SK-N-SH treated with all-trans-retinoic acid at 6 μM for 48 hours (cell line): ENCODE data around the gene CFAP70.

Experiments
- ATAC-seq: fragments of 200-7000 bp; cut with Tn5 transposase; 3 replicates; pipeline ENCODE4 v1.9.1; 2020; ENCODE audit warnings: mild to moderate bottlenecking, moderate library complexity
- ARNTL ChIP-seq: fragments of 450-650 bp; formaldehyde crosslinking; IDR thresholded peaks from 2 replicates; pipeline ENCODE4 v1.5.0; 2020; ENCODE audit warnings: low read depth, mild to moderate bottlenecking, moderate library complexity, borderline replicate concordance
- BACH2 ChIP-seq: fragments of 250-450 bp; sonication (Bioruptor Pico); IDR thresholded peaks from 2 replicates; pipeline ENCODE4 v1.9.0; 2021; ENCODE audit warnings: mild to moderate bottlenecking, borderline replicate concordance
- CSDC2 ChIP-seq: fragments of 250-450 bp; sonication (Bioruptor Pico); IDR thresholded peaks from 2 replicates; pipeline ENCODE4 v1.5.0; 2020; ENCODE audit warnings: mild to moderate bottlenecking, moderate library complexity
- GLIS3 ChIP-seq: fragments of 250-450 bp; sonication (Bioruptor Pico); IDR thresholded peaks from 2 replicates; pipeline ENCODE4 v1.5.0; 2020; ENCODE audit warnings: mild to moderate bottlenecking, moderate library complexity
- OSR1 ChIP-seq: fragments of 250-450 bp; sonication (Bioruptor Pico); IDR thresholded peaks from 2 replicates; pipeline ENCODE4 v1.8.0; 2022; ENCODE audit warnings: moderate library complexity, mild to moderate bottlenecking, inconsistent platforms
- PPARA ChIP-seq: fragments of 250-450 bp; sonication (Bioruptor Pico); IDR thresholded peaks from 2 replicates; pipeline ENCODE4 v1.5.0; 2020; ENCODE audit warnings: mild to moderate bottlenecking, borderline replicate concordance
- RARB ChIP-seq: fragments of 250-450 bp; sonication (Bioruptor Pico); IDR thresholded peaks from 2 replicates; pipeline ENCODE4 v1.8.0; 2021; ENCODE audit warnings: mild to moderate bottlenecking, moderate library complexity
- SNAI2 ChIP-seq: fragments of 250-450 bp; sonication (Bioruptor Pico); IDR thresholded peaks from 2 replicates; pipeline ENCODE4 v1.5.0; 2020; ENCODE audit warnings: mild to moderate bottlenecking, moderate library complexity
- TCF4 ChIP-seq: fragments of 250-450 bp; sonication (Bioruptor Pico); IDR thresholded peaks from 2 replicates; pipeline ENCODE4 v1.8.0; 2021; ENCODE audit warnings: mild to moderate bottlenecking, moderate library complexity, borderline replicate concordance
- TOX ChIP-seq: fragments of 250-450 bp; sonication (Bioruptor Pico); IDR thresholded peaks from 2 replicates; pipeline ENCODE4 v1.8.0; 2021; ENCODE audit warnings: mild to moderate bottlenecking, moderate library complexity, borderline replicate concordance
- ZC3H10 ChIP-seq: fragments of 250-450 bp; sonication (Bioruptor Pico); IDR thresholded peaks from 2 replicates; pipeline ENCODE4 v1.5.1; 2021; ENCODE audit warnings: mild to moderate bottlenecking, moderate library complexity
- ZFP3 ChIP-seq: fragments of 250-450 bp; sonication (Bioruptor Pico); IDR thresholded peaks from 2 replicates; pipeline ENCODE4 v1.5.0; 2020; ENCODE audit warnings: mild to moderate bottlenecking, moderate library complexity
- ZFP30 ChIP-seq: fragments of 450-650 bp; formaldehyde crosslinking; IDR thresholded peaks from 2 replicates; pipeline ENCODE4 v1.5.0; 2022; ENCODE audit warnings: mild to moderate bottlenecking, moderate library complexity
- ZNF565 ChIP-seq: fragments of 450-650 bp; formaldehyde crosslinking; conservative IDR thresholded peaks from 2 replicates; pipeline ENCODE4 v1.5.0; 2020; ENCODE audit warnings: low read depth, mild to moderate bottlenecking, moderate library complexity
- ZNF8 ChIP-seq: fragments of 450-650 bp; formaldehyde crosslinking; IDR thresholded peaks from 2 replicates; pipeline ENCODE4 v1.5.0; 2020; ENCODE audit warnings: mild to moderate bottlenecking, moderate library complexity
- TF ChIP-seq, protein P1 (sequence below): fragments of 250-450 bp; sonication (Bioruptor Pico); IDR thresholded peaks from 2 replicates; pipeline ENCODE4 v1.5.1; 2021; ENCODE audit warnings: mild to moderate bottlenecking, moderate library complexity
- TF ChIP-seq, protein P2 (sequence below): fragments of 250-450 bp; sonication (Bioruptor Pico); IDR thresholded peaks from 2 replicates; pipeline ENCODE4 v1.8.0; 2021; ENCODE audit warnings: low read depth, mild to moderate bottlenecking, moderate library complexity, borderline replicate concordance
- TF ChIP-seq, protein P3 (sequence below): fragments of 250-450 bp; sonication (Bioruptor Pico); IDR thresholded peaks from 2 replicates; pipeline ENCODE4 v1.5.0; 2020; ENCODE audit warnings: mild to moderate bottlenecking, moderate library complexity
- TF ChIP-seq, protein P4 (sequence below): fragments of 250-450 bp; sonication (Bioruptor Pico); IDR thresholded peaks from 2 replicates; pipeline ENCODE4 v1.5.1; 2020; ENCODE audit warnings: low read depth, mild to moderate bottlenecking, moderate library complexity

CFAP70 gene

DNA sequence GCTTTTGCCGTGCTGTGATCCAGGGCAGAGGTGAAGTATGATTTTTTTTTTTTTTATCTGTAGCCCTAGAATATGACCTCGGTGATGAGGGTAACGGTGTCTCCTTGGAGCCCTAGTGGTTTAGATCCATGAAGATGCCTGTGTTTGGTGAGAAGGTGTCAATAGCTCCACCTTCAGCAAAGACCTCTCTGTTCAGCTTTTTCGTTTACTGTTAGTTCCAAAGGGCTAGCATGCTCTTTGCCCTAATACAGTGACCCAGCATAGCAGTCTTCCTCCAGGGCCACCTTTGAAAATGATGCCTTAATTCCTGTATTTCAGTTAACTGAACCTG, 105.5 kb downstream of the CFAP70 start:
- TF ChIP-seq ZC3H10 (CRISPR knock-in tag): no peak
- TF ChIP-seq BACH2 (CRISPR knock-in tag): no peak
- TF ChIP-seq ZNF8 (CRISPR knock-in tag): no peak
- TF ChIP-seq SNAI2 (CRISPR knock-in tag): no peak
- TF ChIP-seq GLIS3 (CRISPR knock-in tag): no peak
- TF ChIP-seq OSR1: no peak
- TF ChIP-seq, protein P1, sequence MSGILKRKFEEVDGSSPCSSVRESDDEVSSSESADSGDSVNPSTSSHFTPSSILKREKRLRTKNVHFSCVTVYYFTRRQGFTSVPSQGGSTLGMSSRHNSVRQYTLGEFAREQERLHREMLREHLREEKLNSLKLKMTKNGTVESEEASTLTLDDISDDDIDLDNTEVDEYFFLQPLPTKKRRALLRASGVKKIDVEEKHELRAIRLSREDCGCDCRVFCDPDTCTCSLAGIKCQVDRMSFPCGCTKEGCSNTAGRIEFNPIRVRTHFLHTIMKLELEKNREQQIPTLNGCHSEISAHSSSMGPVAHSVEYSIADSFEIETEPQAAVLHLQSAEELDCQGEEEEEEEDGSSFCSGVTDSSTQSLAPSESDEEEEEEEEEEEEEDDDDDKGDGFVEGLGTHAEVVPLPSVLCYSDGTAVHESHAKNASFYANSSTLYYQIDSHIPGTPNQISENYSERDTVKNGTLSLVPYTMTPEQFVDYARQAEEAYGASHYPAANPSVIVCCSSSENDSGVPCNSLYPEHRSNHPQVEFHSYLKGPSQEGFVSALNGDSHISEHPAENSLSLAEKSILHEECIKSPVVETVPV (CRISPR knock-in tag): no peak
- TF ChIP-seq, protein P2, sequence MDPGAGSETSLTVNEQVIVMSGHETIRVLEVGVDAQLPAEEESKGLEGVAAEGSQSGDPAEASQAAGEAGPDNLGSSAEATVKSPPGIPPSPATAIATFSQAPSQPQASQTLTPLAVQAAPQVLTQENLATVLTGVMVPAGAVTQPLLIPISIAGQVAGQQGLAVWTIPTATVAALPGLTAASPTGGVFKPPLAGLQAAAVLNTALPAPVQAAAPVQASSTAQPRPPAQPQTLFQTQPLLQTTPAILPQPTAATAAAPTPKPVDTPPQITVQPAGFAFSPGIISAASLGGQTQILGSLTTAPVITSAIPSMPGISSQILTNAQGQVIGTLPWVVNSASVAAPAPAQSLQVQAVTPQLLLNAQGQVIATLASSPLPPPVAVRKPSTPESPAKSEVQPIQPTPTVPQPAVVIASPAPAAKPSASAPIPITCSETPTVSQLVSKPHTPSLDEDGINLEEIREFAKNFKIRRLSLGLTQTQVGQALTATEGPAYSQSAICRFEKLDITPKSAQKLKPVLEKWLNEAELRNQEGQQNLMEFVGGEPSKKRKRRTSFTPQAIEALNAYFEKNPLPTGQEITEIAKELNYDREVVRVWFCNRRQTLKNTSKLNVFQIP: no peak
- TF ChIP-seq, protein P3, sequence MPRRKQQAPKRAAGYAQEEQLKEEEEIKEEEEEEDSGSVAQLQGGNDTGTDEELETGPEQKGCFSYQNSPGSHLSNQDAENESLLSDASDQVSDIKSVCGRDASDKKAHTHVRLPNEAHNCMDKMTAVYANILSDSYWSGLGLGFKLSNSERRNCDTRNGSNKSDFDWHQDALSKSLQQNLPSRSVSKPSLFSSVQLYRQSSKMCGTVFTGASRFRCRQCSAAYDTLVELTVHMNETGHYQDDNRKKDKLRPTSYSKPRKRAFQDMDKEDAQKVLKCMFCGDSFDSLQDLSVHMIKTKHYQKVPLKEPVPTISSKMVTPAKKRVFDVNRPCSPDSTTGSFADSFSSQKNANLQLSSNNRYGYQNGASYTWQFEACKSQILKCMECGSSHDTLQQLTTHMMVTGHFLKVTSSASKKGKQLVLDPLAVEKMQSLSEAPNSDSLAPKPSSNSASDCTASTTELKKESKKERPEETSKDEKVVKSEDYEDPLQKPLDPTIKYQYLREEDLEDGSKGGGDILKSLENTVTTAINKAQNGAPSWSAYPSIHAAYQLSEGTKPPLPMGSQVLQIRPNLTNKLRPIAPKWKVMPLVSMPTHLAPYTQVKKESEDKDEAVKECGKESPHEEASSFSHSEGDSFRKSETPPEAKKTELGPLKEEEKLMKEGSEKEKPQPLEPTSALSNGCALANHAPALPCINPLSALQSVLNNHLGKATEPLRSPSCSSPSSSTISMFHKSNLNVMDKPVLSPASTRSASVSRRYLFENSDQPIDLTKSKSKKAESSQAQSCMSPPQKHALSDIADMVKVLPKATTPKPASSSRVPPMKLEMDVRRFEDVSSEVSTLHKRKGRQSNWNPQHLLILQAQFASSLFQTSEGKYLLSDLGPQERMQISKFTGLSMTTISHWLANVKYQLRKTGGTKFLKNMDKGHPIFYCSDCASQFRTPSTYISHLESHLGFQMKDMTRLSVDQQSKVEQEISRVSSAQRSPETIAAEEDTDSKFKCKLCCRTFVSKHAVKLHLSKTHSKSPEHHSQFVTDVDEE: no peak
- ATAC-seq: peak; percentile 16

DNA sequence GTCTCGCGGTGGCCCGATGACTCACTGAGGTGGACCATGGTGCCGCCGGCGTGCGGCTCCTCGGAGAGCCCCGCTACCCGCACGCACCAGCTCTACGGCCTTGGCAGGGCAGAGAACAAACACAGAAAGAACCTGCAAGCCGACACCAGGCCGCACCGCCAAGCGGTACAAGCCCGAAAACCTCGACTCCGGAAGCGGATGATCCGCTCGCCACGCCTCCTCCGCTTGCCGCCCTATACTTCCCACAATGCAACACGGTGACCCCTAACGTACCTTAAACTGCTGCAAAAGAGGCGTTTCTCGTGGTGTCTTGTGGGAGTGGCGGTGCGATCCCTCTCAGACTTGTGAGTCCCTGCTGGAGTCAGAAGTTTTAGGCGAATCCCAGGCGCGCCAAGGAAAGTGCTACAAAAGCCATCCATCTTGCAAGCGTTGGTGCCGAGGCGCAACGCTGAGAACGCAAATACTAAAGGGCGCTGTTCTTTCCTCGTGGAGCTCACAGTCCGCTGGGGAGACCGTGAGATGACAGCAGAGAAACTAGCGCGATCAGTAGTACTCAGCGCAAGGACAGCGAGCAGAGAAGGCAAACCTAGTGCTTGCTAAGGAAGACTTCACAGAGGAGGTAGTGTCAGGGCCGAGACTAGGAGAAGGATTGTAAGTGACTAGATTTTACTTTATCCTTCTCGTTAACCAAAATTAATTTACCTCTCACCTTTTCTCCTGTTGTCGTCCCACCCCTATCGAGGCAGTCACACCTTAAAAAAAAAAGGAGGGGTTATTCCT, 106.0 kb downstream of the CFAP70 start, which contains the start of gene MRPS16:
Gene MRPS16, minus strand, starts transcription at position 200 of the 780 bp plus-strand sequence. Its CDS starts 162 bp downstream, at position 38.
- ATAC-seq: peak; percentile 93
- TF ChIP-seq, protein P4, sequence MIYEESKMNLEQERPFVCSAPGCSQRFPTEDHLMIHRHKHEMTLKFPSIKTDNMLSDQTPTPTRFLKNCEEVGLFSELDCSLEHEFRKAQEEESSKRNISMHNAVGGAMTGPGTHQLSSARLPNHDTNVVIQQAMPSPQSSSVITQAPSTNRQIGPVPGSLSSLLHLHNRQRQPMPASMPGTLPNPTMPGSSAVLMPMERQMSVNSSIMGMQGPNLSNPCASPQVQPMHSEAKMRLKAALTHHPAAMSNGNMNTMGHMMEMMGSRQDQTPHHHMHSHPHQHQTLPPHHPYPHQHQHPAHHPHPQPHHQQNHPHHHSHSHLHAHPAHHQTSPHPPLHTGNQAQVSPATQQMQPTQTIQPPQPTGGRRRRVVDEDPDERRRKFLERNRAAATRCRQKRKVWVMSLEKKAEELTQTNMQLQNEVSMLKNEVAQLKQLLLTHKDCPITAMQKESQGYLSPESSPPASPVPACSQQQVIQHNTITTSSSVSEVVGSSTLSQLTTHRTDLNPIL (CRISPR knock-in tag): no peak
- TF ChIP-seq, protein P3: no peak
- no peak for TF ChIP-seq TOX (CRISPR knock-in tag)
- no peak for TF ChIP-seq OSR1
- TF ChIP-seq ZC3H10 (CRISPR knock-in tag): no peak
- TF ChIP-seq ZFP30 (CRISPR knock-in tag): no peak
- TF ChIP-seq ZFP3 (CRISPR knock-in tag): no peak
- no peak for TF ChIP-seq RARB (CRISPR knock-in tag)
- TF ChIP-seq PPARA (CRISPR knock-in tag): no peak
- TF ChIP-seq ZNF565 (CRISPR knock-in tag): no peak
- TF ChIP-seq GLIS3 (CRISPR knock-in tag): no peak
- TF ChIP-seq TCF4: no peak
- TF ChIP-seq, protein P1 (CRISPR knock-in tag): no peak
- no peak for TF ChIP-seq BACH2 (CRISPR knock-in tag)
- TF ChIP-seq CSDC2 (CRISPR knock-in tag): no peak
- no peak for TF ChIP-seq ZNF8 (CRISPR knock-in tag)
- TF ChIP-seq, protein P2: no peak
- TF ChIP-seq ARNTL (CRISPR knock-in tag): no peak
- TF ChIP-seq SNAI2 (CRISPR knock-in tag): no peak
